ENCODE measurements around the gene MTMR4. TPM values are rescaled to one million over a fixed set of nuclear protein-coding genes. Genes with fewer than 3 reads are reported as not detected.
A peak's percentile ranks its signal among the peaks of the same experiment; 100 is the strongest.

The MTMR4 gene
- total RNA-seq, 1 experiment from 2014 or later: 67.2 TPM

DNA sequence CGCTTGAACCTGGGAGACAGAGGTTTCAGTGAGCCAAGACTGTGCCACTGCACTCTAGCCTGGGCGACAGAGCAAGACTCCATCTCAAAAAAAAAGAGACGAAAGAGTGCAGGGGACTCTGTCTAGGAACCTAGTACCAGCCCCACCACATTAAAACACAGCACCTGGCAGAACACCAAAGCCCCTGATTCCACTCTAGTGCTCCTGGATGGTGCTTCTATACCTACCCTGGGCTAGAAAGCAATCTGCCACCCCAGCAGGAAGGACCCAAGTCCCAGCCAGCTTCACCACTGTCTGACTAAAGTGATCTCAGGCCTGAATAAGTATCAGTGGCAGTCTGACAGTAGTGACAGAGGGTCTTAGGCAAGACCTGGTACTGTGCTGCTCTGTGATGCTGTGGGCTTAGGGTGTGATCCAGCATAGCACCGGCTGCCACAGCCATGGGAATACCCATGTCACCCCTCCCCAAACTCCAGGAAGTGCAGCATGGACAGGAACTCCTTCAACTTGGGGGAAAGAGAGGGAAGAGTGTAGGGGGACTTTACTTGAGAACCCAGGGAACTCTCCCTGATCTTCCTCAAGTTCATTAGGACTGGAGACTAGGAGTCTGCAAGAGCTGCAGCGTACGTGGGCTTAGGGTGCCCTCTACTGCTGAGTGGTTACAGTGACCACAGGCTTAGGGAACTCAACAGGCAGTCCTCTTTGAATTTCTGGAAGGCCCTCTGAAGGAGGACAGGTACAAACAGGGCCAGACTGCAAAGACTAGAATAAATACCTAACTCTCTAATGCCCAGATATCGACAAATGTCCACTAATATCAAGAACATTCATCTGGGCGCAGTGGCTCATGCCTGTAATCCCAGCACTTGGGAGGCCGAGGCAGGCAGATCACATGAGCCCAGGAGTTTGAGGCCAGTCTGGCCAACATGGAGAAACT is 67.1 kb downstream of the MTMR4 start:
- Histone ChIP-seq H3K79me2 (ENCODE audit: insufficient read depth, low read length) (no peaks in the 10 kb centered on the region), H3K9me2 (ENCODE audit: insufficient read depth) (no peaks in the 10 kb centered on the region), H4K20me1 (ENCODE audit: insufficient read depth) (no peaks in the 10 kb centered on the region), H3K4me1 (ENCODE audit: control insufficient read depth in 1 of 2, insufficient read depth in 2 of 2, low read length in 2 of 2) (no peaks in the 10 kb centered on the region), H3K9me3 (ENCODE audit: control insufficient read depth in 1 of 2, insufficient read depth in 1 of 2, low read depth in 1 of 2, low read length in 2 of 2) (no peaks in the 10 kb centered on the region), H2AFZ (ENCODE audit: low read depth, low read length, poor library complexity, severe bottlenecking) (peak overlapping the region; percentile 10), H3K36me3 (ENCODE audit: control insufficient read depth in 1 of 2, insufficient read depth in 2 of 2, low read length in 2 of 2) (no peaks in the 10 kb centered on the region), H3K27me3 (ENCODE audit: insufficient read depth, low read length) (no peaks in the 10 kb centered on the region), H3K4me2 (ENCODE audit: low read length) (no peak overlapping the region), H3K27ac (ENCODE audit: low read depth, low read length) (no peak overlapping the region), H3K4me3 (replicated peaks in 1 of 2; ENCODE audit: low read depth in 1 of 2, low read length in 2 of 2) (no peak overlapping the region), H3K9ac (ENCODE audit: low read length) (no peak overlapping the region)
- ATAC-seq (peak; percentile 99), DNase-seq (ENCODE audit: low read depth, low spot score) (peak; percentile 95)
- no TSS peak for BruUV-seq (replicated peaks)
- CTCF ChIA-PET: interaction anchor here (0.6 to 7.2 kb wide), 10 partner anchors 53 to 247 kb away, joined by 3 to 124 read pairs (median 4); partner anchors contain the start of gene SUPT4H1
- POLR2A ChIA-PET: interaction anchor here (1.6 kb wide), 1 partner anchor 31 kb away, joined by 3 read pairs; the partner anchor contains the start of gene RNF43
- TF ChIP-seq EZH2phosphoT487 (IDR thresholded peaks at IDR 0.05; ENCODE audit: borderline replicate concordance) (no peak), POLR2A (IDR thresholded peaks at IDR 0.05; ENCODE audit: borderline replicate concordance, extremely low read depth, insufficient read depth, insufficient read length) (no peak), ZNF274 (IDR thresholded peaks at IDR 0.05; ENCODE audit: low read depth, low read length) (no peak), RAD21 (IDR thresholded peaks at IDR 0.05; ENCODE audit: low read depth) (peak; percentile 100), SRF (IDR thresholded peaks at IDR 0.05; ENCODE audit: low read depth) (no peak), EGR1 (IDR thresholded peaks at IDR 0.05; ENCODE audit: low read depth) (no peak), JUND (IDR thresholded peaks at IDR 0.05) (no peak), EZH2 (IDR thresholded peaks at IDR 0.05) (no peak), SIN3A (IDR thresholded peaks at IDR 0.05; ENCODE audit: low read depth) (no peak), CBX3 (IDR thresholded peaks at IDR 0.05; ENCODE audit: low read depth) (no peak)
- TF ChIP-seq, protein P1, sequence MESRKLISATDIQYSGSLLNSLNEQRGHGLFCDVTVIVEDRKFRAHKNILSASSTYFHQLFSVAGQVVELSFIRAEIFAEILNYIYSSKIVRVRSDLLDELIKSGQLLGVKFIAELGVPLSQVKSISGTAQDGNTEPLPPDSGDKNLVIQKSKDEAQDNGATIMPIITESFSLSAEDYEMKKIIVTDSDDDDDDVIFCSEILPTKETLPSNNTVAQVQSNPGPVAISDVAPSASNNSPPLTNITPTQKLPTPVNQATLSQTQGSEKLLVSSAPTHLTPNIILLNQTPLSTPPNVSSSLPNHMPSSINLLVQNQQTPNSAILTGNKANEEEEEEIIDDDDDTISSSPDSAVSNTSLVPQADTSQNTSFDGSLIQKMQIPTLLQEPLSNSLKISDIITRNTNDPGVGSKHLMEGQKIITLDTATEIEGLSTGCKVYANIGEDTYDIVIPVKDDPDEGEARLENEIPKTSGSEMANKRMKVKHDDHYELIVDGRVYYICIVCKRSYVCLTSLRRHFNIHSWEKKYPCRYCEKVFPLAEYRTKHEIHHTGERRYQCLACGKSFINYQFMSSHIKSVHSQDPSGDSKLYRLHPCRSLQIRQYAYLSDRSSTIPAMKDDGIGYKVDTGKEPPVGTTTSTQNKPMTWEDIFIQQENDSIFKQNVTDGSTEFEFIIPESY (IDR thresholded peaks at IDR 0.05; ENCODE audit: extremely low read depth, insufficient replicate concordance, low read length): no peak
- TF ChIP-seq, protein P2, sequence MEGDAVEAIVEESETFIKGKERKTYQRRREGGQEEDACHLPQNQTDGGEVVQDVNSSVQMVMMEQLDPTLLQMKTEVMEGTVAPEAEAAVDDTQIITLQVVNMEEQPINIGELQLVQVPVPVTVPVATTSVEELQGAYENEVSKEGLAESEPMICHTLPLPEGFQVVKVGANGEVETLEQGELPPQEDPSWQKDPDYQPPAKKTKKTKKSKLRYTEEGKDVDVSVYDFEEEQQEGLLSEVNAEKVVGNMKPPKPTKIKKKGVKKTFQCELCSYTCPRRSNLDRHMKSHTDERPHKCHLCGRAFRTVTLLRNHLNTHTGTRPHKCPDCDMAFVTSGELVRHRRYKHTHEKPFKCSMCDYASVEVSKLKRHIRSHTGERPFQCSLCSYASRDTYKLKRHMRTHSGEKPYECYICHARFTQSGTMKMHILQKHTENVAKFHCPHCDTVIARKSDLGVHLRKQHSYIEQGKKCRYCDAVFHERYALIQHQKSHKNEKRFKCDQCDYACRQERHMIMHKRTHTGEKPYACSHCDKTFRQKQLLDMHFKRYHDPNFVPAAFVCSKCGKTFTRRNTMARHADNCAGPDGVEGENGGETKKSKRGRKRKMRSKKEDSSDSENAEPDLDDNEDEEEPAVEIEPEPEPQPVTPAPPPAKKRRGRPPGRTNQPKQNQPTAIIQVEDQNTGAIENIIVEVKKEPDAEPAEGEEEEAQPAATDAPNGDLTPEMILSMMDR (IDR thresholded peaks at IDR 0.05 in 2 of 3, conservative IDR thresholded peaks at IDR 0.05 in 1 of 3; ENCODE audit: borderline replicate concordance in 1 of 3, insufficient read depth in 1 of 3, low read depth in 2 of 3, low read length in 2 of 3): peak; percentile 98 to 99 (median 99)
- RAD21 ChIA-PET (ENCODE audit: low non-redundant PET in 1 of 2, low total read pairs in 2 of 2, uncharacterized antibody in 2 of 2, unreplicated experiment in 2 of 2): interaction anchor here (0.7 to 5.4 kb wide), 5 partner anchors 97 to 247 kb away, joined by 3 to 29 read pairs (median 3); no protein-coding TSS in a partner anchor
- intact Hi-C loops (cut with micrococcal nuclease): loop anchor here (1.0 to 2.0 kb wide), 6 partner anchors 130 to 325 kb away; no protein-coding TSS in a partner anchor
